ENCODE data around the gene BEST4. TPM values are rescaled to one million over a fixed set of nuclear protein-coding genes. Genes with fewer than 3 reads are reported as not detected.

BEST4 gene
- 0.13 TPM in 1 of 2 replicates, not detected in the other for total RNA-seq

DNA sequence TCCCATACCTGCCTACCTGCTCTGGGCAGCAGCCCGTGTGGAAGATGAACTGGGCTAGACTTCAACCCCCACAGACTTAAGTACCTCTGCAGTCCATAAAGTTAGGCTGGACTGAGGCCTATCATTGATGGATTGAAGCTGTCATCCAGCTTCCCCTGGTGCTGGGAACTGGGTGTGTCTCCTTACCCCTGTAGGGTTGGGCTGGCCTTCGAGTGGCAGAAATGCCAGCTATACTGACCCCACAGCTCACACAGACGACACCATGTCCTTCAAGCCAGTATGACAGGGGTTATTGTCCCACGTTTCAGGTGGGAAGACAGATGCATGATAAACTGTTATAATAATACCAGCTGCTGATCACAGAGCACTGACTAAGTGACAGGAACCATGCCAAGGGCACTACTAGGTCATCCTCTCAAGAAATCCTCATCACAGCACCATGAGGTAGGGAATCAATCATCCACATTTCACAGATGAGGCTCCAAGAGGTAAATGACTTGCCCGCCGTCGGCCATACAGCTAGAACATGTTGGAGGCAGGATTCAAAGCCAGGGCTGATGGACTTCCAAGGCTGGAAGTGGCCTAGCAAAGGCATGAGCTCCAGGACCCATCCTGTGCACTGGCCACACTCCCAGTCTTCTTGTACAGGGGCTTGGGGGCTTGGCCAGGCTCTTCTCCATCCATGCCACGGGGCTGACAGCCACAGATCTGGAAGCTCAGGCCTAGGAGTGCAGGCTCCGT is at the start of gene BEST4:
Gene BEST4 (minus strand): TSS at position 51 of the 741 bp plus-strand sequence. CDS start 465 bp downstream, outside the sequence.
- Histone ChIP-seq H3K36me3 (ENCODE audit: control insufficient read depth, insufficient read depth, low read length) (no peaks in the 10 kb centered on the region), H3K27me3 (ENCODE audit: control insufficient read depth, insufficient read depth, low read length) (no peaks in the 10 kb centered on the region), H3K4me3 (ENCODE audit: low read depth, low read length) (no peak within 1 kb of the TSS)
- FAIRE-seq (no peak), DNase-seq (ENCODE audit: low read depth) (no peak)
- TF ChIP-seq, protein P1, sequence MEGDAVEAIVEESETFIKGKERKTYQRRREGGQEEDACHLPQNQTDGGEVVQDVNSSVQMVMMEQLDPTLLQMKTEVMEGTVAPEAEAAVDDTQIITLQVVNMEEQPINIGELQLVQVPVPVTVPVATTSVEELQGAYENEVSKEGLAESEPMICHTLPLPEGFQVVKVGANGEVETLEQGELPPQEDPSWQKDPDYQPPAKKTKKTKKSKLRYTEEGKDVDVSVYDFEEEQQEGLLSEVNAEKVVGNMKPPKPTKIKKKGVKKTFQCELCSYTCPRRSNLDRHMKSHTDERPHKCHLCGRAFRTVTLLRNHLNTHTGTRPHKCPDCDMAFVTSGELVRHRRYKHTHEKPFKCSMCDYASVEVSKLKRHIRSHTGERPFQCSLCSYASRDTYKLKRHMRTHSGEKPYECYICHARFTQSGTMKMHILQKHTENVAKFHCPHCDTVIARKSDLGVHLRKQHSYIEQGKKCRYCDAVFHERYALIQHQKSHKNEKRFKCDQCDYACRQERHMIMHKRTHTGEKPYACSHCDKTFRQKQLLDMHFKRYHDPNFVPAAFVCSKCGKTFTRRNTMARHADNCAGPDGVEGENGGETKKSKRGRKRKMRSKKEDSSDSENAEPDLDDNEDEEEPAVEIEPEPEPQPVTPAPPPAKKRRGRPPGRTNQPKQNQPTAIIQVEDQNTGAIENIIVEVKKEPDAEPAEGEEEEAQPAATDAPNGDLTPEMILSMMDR (IDR thresholded peaks at IDR 0.05; ENCODE audit: insufficient read depth, low read length, severe bottlenecking) = no peak

- Histone ChIP-seq H3K4me3 (ENCODE audit: low read depth, low read length) (no peak overlapping the region), H3K27me3 (ENCODE audit: control insufficient read depth, insufficient read depth, low read length) (no peaks in the 10 kb centered on the region), H3K36me3 (ENCODE audit: control insufficient read depth, insufficient read depth, low read length) (no peaks in the 10 kb centered on the region)
- TF ChIP-seq, protein P1 (IDR thresholded peaks at IDR 0.05; ENCODE audit: insufficient read depth, low read length, severe bottlenecking) = peak; percentile 86
- FAIRE-seq (no peak), DNase-seq (ENCODE audit: low read depth) (peak; percentile 79)
These were observed 48.0 kb upstream of the BEST4 start for GRCh38 chr1:44835738-44836675.

DNA sequence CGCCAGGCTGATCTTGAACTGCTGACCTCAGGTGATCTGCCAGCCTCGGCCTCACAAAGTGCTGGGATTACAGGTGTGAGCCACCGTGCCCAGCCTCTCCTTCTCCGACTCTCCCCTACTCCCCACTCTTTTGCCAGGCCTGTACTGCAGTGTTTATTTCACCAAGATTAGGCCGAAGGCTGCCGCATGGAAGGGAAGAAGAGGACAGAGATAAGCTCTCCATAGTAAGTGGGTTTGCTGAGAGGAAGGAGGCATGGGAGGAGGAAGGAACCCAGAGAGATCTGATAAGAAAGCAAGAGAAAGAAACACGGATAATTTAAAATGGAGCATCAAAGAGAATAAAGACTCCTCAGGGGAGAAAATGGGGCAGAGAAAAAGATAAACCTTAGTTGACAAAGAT is 46.4 kb upstream of the BEST4 start:
- H3K4me3 ChIP-seq (ENCODE audit: low read depth, low read length) = no peak overlapping the region
- no peaks in the 10 kb centered on the region for H3K36me3 ChIP-seq (ENCODE audit: control insufficient read depth, insufficient read depth, low read length)
- no peak for FAIRE-seq
- H3K27me3 ChIP-seq (ENCODE audit: control insufficient read depth, insufficient read depth, low read length) = no peaks in the 10 kb centered on the region
- DNase-seq (ENCODE audit: low read depth) = no peak
- TF ChIP-seq, protein P1 (IDR thresholded peaks at IDR 0.05; ENCODE audit: insufficient read depth, low read length, severe bottlenecking) = no peak

DNA sequence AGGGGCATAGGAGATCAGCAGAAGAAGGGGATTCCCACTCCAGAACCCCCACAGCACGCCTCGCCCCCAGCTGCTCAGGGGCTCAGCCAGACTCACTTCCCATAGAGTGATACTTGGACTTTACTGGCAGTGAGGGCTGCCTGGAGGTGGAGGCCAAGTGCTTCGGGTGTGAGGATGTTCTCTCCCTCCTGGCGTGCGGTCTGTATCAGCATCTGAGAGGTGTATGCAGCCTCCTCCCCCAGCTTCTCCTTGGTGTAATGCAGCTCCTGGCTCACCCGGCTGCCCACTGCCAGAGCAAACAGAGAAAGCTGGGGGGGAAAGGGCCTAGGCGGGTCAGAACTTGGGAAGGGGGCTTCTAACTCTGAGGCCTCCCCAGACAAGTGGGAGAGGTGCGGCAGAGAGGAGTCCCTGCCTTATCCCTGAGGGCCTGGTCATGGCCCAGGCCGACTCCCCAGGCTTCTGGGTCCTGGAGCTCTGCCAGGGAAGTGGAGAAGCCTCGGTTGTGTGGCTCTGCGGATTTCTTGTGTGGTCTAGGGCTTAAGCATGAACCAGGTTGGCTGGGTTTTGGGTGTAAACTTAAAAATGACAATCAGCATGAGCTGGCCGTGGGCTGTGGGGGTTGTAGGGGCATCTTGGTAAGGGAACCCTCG is 44.2 kb upstream of the BEST4 start:
- no peak for DNase-seq (ENCODE audit: low read depth)
- no peak overlapping the region for H3K4me3 ChIP-seq (ENCODE audit: low read depth, low read length)
- FAIRE-seq = no peak
- no peaks in the 10 kb centered on the region for H3K36me3 ChIP-seq (ENCODE audit: control insufficient read depth, insufficient read depth, low read length)
- TF ChIP-seq, protein P1 (IDR thresholded peaks at IDR 0.05; ENCODE audit: insufficient read depth, low read length, severe bottlenecking) = no peak
- no peaks in the 10 kb centered on the region for H3K27me3 ChIP-seq (ENCODE audit: control insufficient read depth, insufficient read depth, low read length)

- FAIRE-seq = no peak
- Histone ChIP-seq H3K4me3 (ENCODE audit: low read depth, low read length) (no peak overlapping the region), H3K27me3 (ENCODE audit: control insufficient read depth, insufficient read depth, low read length) (no peaks in the 10 kb centered on the region), H3K36me3 (ENCODE audit: control insufficient read depth, insufficient read depth, low read length) (no peaks in the 10 kb centered on the region)
- TF ChIP-seq, protein P1 (IDR thresholded peaks at IDR 0.05; ENCODE audit: insufficient read depth, low read length, severe bottlenecking) = no peak
- no peak for DNase-seq (ENCODE audit: low read depth)
These were observed 43.5 kb upstream of the BEST4 start for GRCh38 chr1:44831516-44831915.
